HCT116 (cell line): Measurements from ENCODE around the gene ARHGEF10L. TPM values are rescaled to one million over a fixed set of nuclear protein-coding genes. Genes with fewer than 3 reads are reported as not detected.

Source experiments
- ATAC-seq: fragments of 200-7000 bp; cut with Tn5 transposase; 2 replicates; pipeline ENCODE4 v1.9.1; 2020; ENCODE audit warnings: mild to moderate bottlenecking, moderate library complexity
- BruUV-seq: library from RNA; stranded (reverse); fragments of 400-500 nt; replicated peaks from 2 replicates; lab custom pipeline; 2021; lab: Mats Ljungman, UMichigan
- CTCF ChIA-PET: fragments of 300-600 bp; sonication (Branson Sonifier 250); formaldehyde crosslinking; loops from one replicate; lab custom pipeline; 2021; ENCODE audit warnings: antibody characterized with exemption; lab: Charles Lee
- POLR2A ChIA-PET: fragments of 300-600, 350-600 bp; sonication (Branson Sonifier 250); formaldehyde crosslinking; loops from one replicate; lab custom pipeline; 2021; ENCODE audit warnings: antibody characterized with exemption; lab: Charles Lee
- RAD21 ChIA-PET, 2 experiments: fragments of 300-600 bp; sonication (Branson Sonifier 250); formaldehyde crosslinking; loops; one replicate each; lab custom pipeline; 2023; ENCODE audit warnings: low total read pairs in 2 of 2; ENCODE audit not compliant: uncharacterized antibody in 2 of 2, unreplicated experiment in 2 of 2, low non-redundant PET in 1 of 2; lab: Charles Lee
- DNase-seq: peaks from one replicate; pipeline ENCODE4 v3.0.0-alpha.2; 2010; ENCODE audit warnings: low read depth, low spot score
- H2AFZ ChIP-seq: fragments of 200-600 bp; shearing (Covaris generic), sonication (generic); 2 replicates; pipeline ENCODE4 v1.6.1; 2017; ENCODE audit warnings: low read depth, mixed run types, mixed read lengths, antibody characterized with exemption, low read length; ENCODE audit not compliant: poor library complexity, severe bottlenecking
- H3K27ac ChIP-seq: 2 replicates; pipeline ENCODE4 v1.5.1; 2012; ENCODE audit warnings: low read depth, low read length
- H3K27me3 ChIP-seq: fragments of 200-600 bp; sonication (generic); 2 replicates; pipeline ENCODE4 v1.6.1; 2016; ENCODE audit warnings: mixed run types, low read length, mixed read lengths; ENCODE audit not compliant: insufficient read depth
- H3K36me3 ChIP-seq, 2 experiments: fragments of 200-500 bp in 1 of 2; fragments of 200-600 bp in 1 of 2; sonication (Bioruptor generic) in 1 of 2; sonication (generic) in 1 of 2; 2 replicates each; pipeline versions ENCODE4 v1.5.1 to v1.6.1; 2014 to 2016; ENCODE audit warnings: low read length in 2 of 2, inconsistent platforms in 1 of 2, mixed read lengths in 1 of 2, mixed run types in 1 of 2; ENCODE audit not compliant: insufficient read depth in 2 of 2, control insufficient read depth in 1 of 2
- H3K4me1 ChIP-seq, 2 experiments: fragments of 200-600 bp in 1 of 2; sonication (generic) in 1 of 2; 2 replicates each; pipeline versions ENCODE4 v1.5.1 to v1.6.1; 2012 to 2017; ENCODE audit warnings: low read length in 2 of 2, inconsistent platforms in 1 of 2, mild to moderate bottlenecking in 1 of 2, mixed read lengths in 1 of 2, mixed run types in 1 of 2, moderate library complexity in 1 of 2; ENCODE audit not compliant: insufficient read depth in 2 of 2, control insufficient read depth in 1 of 2
- H3K4me2 ChIP-seq: fragments of 200-600 bp; sonication (generic); 2 replicates; pipeline ENCODE4 v1.6.1; 2017; ENCODE audit warnings: mixed run types, low read length, mixed read lengths
- H3K4me3 ChIP-seq, 2 experiments: fragments of 200-600 bp in 1 of 2; sonication (generic) in 1 of 2; replicated peaks in 1 of 2; 2 replicates each; pipeline ENCODE4 v1.5.1; 2011 to 2016; ENCODE audit warnings: low read length in 2 of 2, control low read depth in 1 of 2, low read depth in 1 of 2, mild to moderate bottlenecking in 1 of 2, mixed read lengths in 1 of 2, mixed run types in 1 of 2
- H3K79me2 ChIP-seq: fragments of 200-600 bp; sonication (generic); 2 replicates; pipeline ENCODE4 v1.6.1; 2017; ENCODE audit warnings: mild to moderate bottlenecking, mixed run types, low read length, moderate library complexity, mixed read lengths; ENCODE audit not compliant: insufficient read depth
- H3K9ac ChIP-seq: fragments of 200-600 bp; sonication (generic); 2 replicates; pipeline ENCODE4 v1.6.1; 2016; ENCODE audit warnings: low read length, mixed read lengths
- H3K9me2 ChIP-seq: fragments of 200-600 bp; sonication (generic), shearing (Covaris generic); 2 replicates; pipeline ENCODE4 v1.6.1; 2017; ENCODE audit warnings: mixed run types, mild to moderate bottlenecking, moderate library complexity; ENCODE audit not compliant: insufficient read depth
- H3K9me3 ChIP-seq, 2 experiments: fragments of 200-500 bp in 1 of 2; fragments of 200-600 bp in 1 of 2; sonication (Bioruptor generic) in 1 of 2; sonication (generic) in 1 of 2; 2 replicates each; pipeline ENCODE4 v1.6.1; 2014 to 2017; ENCODE audit warnings: low read length in 2 of 2, mixed read lengths in 2 of 2, inconsistent platforms in 1 of 2, low read depth in 1 of 2, mild to moderate bottlenecking in 1 of 2, mixed run types in 1 of 2, moderate library complexity in 1 of 2; ENCODE audit not compliant: control insufficient read depth in 1 of 2, insufficient read depth in 1 of 2
- H4K20me1 ChIP-seq: fragments of 200-600 bp; sonication (generic), shearing (Covaris generic); 2 replicates; pipeline ENCODE4 v1.6.1; 2017; ENCODE audit warnings: mixed run types, mild to moderate bottlenecking, moderate library complexity; ENCODE audit not compliant: insufficient read depth
- CBX3 ChIP-seq: IDR thresholded peaks from 2 replicates; pipeline ENCODE4 v1.6.1; 2012; ENCODE audit warnings: low read depth
- CEBPB ChIP-seq: IDR thresholded peaks from 2 replicates; pipeline ENCODE4 v1.6.1; 2012; ENCODE audit warnings: low read depth
- EGR1 ChIP-seq: IDR thresholded peaks from 2 replicates; pipeline ENCODE4 v1.6.1; 2012; ENCODE audit warnings: low read depth
- EZH2phosphoT487 ChIP-seq: fragments of 200-600 bp; IDR thresholded peaks from 2 replicates; pipeline ENCODE4 v1.6.1; 2018; ENCODE audit warnings: antibody characterized with exemption, borderline replicate concordance
- SIN3A ChIP-seq: IDR thresholded peaks from 2 replicates; pipeline ENCODE4 v1.6.1; 2012; ENCODE audit warnings: low read depth
- SP1 ChIP-seq: IDR thresholded peaks from 2 replicates; pipeline ENCODE4 v1.6.1; 2012; ENCODE audit warnings: low read depth
- SRF ChIP-seq: IDR thresholded peaks from 2 replicates; pipeline ENCODE4 v1.6.1; 2012; ENCODE audit warnings: low read depth
- ZFX ChIP-seq: fragments of 450-650 bp; IDR thresholded peaks from 2 replicates; pipeline ENCODE4 v1.6.1; 2017
- ZNF274 ChIP-seq: fragments of 200-500 bp; sonication (Bioruptor generic); IDR thresholded peaks from 2 replicates; pipeline ENCODE4 v1.6.1; 2014; ENCODE audit warnings: mild to moderate bottlenecking, low read depth, low read length, inconsistent platforms
- intact Hi-C: fragments of 100-400 bp; cut with micrococcal nuclease; formaldehyde crosslinking; loops from 2 replicates; pipeline ENCODE4 v1.10.0; 2022
- total RNA-seq: library from RNA; stranded (reverse); gene quantifications from one replicate; pipeline ENCODE4 v1.2.1, GENCODE V29; 2021; ENCODE audit not compliant: unreplicated experiment
- TF ChIP-seq, protein P1 (sequence below): IDR thresholded peaks from 2 replicates; pipeline ENCODE4 v1.6.1; 2011; ENCODE audit warnings: mild to moderate bottlenecking, low read length, moderate library complexity; ENCODE audit not compliant: insufficient replicate concordance; ENCODE audit errors: extremely low read depth

Gene ARHGEF10L
- total RNA-seq, 1 experiment from 2014 or later: 14.7 TPM

DNA sequence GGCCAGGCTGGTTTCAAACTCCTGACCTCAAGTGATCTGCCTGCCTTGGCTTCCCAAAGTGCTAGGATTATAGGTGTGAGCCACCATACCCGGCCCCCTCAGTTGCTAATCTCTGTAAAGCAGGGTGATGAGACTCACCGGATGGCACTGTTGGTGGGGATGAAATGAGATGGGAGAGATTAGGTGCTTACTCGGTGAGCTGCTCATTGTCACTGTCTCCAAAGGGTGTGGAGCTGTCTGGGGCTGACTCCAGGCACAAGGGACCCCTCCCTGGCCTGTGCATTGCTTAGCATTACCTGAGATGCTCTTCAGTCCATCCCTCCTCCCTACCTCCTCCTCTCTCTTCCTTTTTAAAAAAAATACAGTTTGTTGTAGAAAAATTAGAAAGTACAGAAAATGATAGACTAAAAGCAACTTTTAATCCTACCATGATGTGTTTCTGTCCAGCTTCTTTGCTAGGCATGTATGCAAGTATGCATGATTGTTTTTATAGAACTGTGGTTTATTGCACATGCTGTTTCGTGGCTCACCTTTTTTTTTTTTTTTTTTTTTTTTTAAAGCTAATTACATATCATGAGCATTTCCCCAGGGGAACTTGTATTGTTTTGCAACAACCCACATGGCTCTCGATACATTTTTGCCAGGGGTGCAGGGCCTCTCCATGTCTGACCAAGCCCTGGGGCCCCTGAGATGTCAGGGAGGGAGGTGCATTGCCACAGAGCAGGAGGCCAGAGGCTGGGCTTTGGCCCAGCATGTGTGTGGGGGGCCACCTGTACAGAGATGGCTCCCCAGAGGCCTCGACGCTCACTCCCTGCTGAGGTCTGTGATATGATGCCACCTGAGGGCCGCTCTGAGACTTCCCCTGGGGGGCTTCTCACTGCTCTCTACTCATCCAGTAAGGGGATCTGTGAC lies 55.4 kb downstream of the ARHGEF10L start:
- Histone ChIP-seq H3K9me2 (no peaks in the 10 kb centered on the region), H4K20me1 (no peaks in the 10 kb centered on the region), H3K36me3 (no peaks in the 10 kb centered on the region; a peak in 1 of 4 replicates), H3K4me2 (no peak overlapping the region), H3K9ac (no peak overlapping the region), H3K27me3 (no peaks in the 10 kb centered on the region), H3K4me3 (no peak overlapping the region), H3K79me2 (no peaks in the 10 kb centered on the region), H3K27ac (no peak overlapping the region), H3K4me1 (peaks cover 9 to 10% of the 10 kb centered on the region in 2 experiments; a peak in 2 of 4 replicates), H2AFZ (no peak overlapping the region), H3K9me3 (no peaks in the 10 kb centered on the region)
- CTCF ChIA-PET: interaction anchor here (1.8 kb wide), 1 partner anchor 11 kb away, joined by 6 read pairs; no protein-coding TSS in a partner anchor
- intact Hi-C loops: no loop called here
- no peak for TF ChIP-seq SP1
- DNase-seq (no peak), ATAC-seq (no peak)
- RAD21 ChIA-PET: no interaction called here
- BruUV-seq: no TSS peak
- POLR2A ChIA-PET: no interaction called here

DNA sequence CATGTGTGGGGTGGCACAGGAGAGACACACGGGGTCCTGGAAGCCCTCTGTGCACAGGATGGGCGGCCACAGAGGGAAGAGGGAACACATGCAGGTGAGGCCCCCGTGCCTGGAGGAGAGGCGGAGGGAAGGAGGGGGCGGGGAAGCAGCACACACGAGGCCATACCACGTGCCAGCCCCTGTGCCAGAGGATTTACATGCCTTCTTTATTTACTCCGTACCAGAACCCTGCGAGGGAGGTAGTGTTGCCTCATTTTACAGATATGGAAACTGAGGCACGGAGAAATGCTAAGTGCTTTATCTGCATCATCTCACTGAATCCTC lies 56.1 kb downstream of the ARHGEF10L start:
- CTCF ChIA-PET: no interaction called here
- Histone ChIP-seq H3K9ac (no peak overlapping the region), H3K36me3 (no peaks in the 10 kb centered on the region; a peak in 1 of 4 replicates)

More for the DNA sequence above, 56.1 kb downstream of the ARHGEF10L start:
- Histone ChIP-seq H3K4me1 (peaks cover 9 to 12% of the 10 kb centered on the region in 2 experiments; a peak in 2 of 4 replicates), H3K79me2 (no peaks in the 10 kb centered on the region), H2AFZ (no peak overlapping the region), H3K9me3 (no peaks in the 10 kb centered on the region), H4K20me1 (no peaks in the 10 kb centered on the region), H3K9me2 (no peaks in the 10 kb centered on the region), H3K27ac (no peak overlapping the region), H3K27me3 (no peaks in the 10 kb centered on the region)
- intact Hi-C loops: no loop called here
- ChIA-PET POLR2A (no interaction called here), RAD21 (no interaction called here)
- no peak for ATAC-seq
- TF ChIP-seq ZNF274: no peak
- no peak for TF ChIP-seq SRF
- TF ChIP-seq CEBPB: no peak
- TF ChIP-seq, protein P1, sequence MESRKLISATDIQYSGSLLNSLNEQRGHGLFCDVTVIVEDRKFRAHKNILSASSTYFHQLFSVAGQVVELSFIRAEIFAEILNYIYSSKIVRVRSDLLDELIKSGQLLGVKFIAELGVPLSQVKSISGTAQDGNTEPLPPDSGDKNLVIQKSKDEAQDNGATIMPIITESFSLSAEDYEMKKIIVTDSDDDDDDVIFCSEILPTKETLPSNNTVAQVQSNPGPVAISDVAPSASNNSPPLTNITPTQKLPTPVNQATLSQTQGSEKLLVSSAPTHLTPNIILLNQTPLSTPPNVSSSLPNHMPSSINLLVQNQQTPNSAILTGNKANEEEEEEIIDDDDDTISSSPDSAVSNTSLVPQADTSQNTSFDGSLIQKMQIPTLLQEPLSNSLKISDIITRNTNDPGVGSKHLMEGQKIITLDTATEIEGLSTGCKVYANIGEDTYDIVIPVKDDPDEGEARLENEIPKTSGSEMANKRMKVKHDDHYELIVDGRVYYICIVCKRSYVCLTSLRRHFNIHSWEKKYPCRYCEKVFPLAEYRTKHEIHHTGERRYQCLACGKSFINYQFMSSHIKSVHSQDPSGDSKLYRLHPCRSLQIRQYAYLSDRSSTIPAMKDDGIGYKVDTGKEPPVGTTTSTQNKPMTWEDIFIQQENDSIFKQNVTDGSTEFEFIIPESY: no peak
- TF ChIP-seq SIN3A: no peak
- no peak for TF ChIP-seq CBX3
- TF ChIP-seq EGR1: no peak
- TF ChIP-seq ZFX: no peak
- no peak for TF ChIP-seq EZH2phosphoT487
- TF ChIP-seq, all 23 proteins: peak for 0
- no TSS peak for BruUV-seq
- Histone ChIP-seq H3K4me2 (no peak overlapping the region), H3K4me3 (no peak overlapping the region)
- DNase-seq: no peak
